Muscle layer of colon (tissue), 2 donors: ENCODE data around the gene TUT4.

ENCODE experiments used
- H3K27ac ChIP-seq: one replicate; pipeline ENCODE4 v1.7.0; 2013; ENCODE audit warnings: low read depth, mild to moderate bottlenecking, low read length, moderate library complexity
- H3K27me3 ChIP-seq, 2 donors: one replicate each; pipeline ENCODE4 v1.7.0; 2013; ENCODE audit warnings: low read length in 2 of 2, mild to moderate bottlenecking in 2 of 2; ENCODE audit not compliant: insufficient read depth in 2 of 2, control insufficient read depth in 1 of 2
- H3K36me3 ChIP-seq: one replicate; pipeline ENCODE4 v1.7.0; 2013; ENCODE audit warnings: mild to moderate bottlenecking, low read length; ENCODE audit not compliant: insufficient read depth
- H3K4me1 ChIP-seq: one replicate; pipeline ENCODE4 v1.7.0; 2013; ENCODE audit warnings: mild to moderate bottlenecking, low read length; ENCODE audit not compliant: insufficient read depth
- H3K4me3 ChIP-seq, 2 donors: one replicate each; pipeline ENCODE4 v1.7.0; 2013; ENCODE audit warnings: low read length in 2 of 2, low read depth in 1 of 2, mild to moderate bottlenecking in 1 of 2, moderate library complexity in 1 of 2
- H3K9ac ChIP-seq: one replicate; pipeline ENCODE4 v1.7.0; 2013; ENCODE audit warnings: low read length
- H3K9me3 ChIP-seq: one replicate; pipeline ENCODE4 v1.7.0; 2013; ENCODE audit warnings: mild to moderate bottlenecking, low read length
- donor health status: abdominal sarcoma.
- donor health status: Adenocarcinoma of cecum.

The TUT4 gene

GRCh38 chr1:52530563-52531144, 22.2 kb downstream of the TUT4 start:
- H3K36me3 ChIP-seq: peaks cover 9% of the 10 kb centered on the region
- H3K4me1 ChIP-seq: no peaks in the 10 kb centered on the region
- H3K9ac ChIP-seq: no peak overlapping the region
- no peaks in the 10 kb centered on the region for H3K27me3 ChIP-seq
- H3K9me3 ChIP-seq: no peaks in the 10 kb centered on the region
- no peak overlapping the region for H3K27ac ChIP-seq
- H3K4me3 ChIP-seq: no peak overlapping the region

- peaks cover 20% of the 10 kb centered on the region for H3K36me3 ChIP-seq
- no peaks in the 10 kb centered on the region for H3K4me1 ChIP-seq
- no peaks in the 10 kb centered on the region for H3K27me3 ChIP-seq
- H3K27ac ChIP-seq: no peak overlapping the region
- H3K4me3 ChIP-seq: no peak overlapping the region
- H3K9ac ChIP-seq: no peak overlapping the region
- H3K9me3 ChIP-seq: no peaks in the 10 kb centered on the region
These were observed 29.5 kb downstream of the TUT4 start for GRCh38 chr1:52523376-52523775.

- H3K9me3 ChIP-seq: no peaks in the 10 kb centered on the region
- no peak overlapping the region for H3K9ac ChIP-seq
- H3K27ac ChIP-seq: no peak overlapping the region
- no peaks in the 10 kb centered on the region for H3K4me1 ChIP-seq
- H3K27me3 ChIP-seq: no peaks in the 10 kb centered on the region
- H3K36me3 ChIP-seq: peaks cover 10% of the 10 kb centered on the region
- no peak overlapping the region for H3K4me3 ChIP-seq
These were observed 32.7 kb downstream of the TUT4 start for GRCh38 chr1:52520148-52520547.

- no peak overlapping the region for H3K27ac ChIP-seq
These were observed 33.9 kb downstream of the TUT4 start for GRCh38 chr1:52518962-52519361.

GRCh38 chr1:52511851-52512615, 40.9 kb downstream of the TUT4 start:
- Histone ChIP-seq H3K9ac (no peak overlapping the region), H3K4me1 (no peaks in the 10 kb centered on the region), H3K27ac (no peak overlapping the region), H3K27me3 (no peaks in the 10 kb centered on the region), H3K36me3 (peaks cover 11% of the 10 kb centered on the region), H3K9me3 (no peaks in the 10 kb centered on the region), H3K4me3 (no peak overlapping the region)

More at GRCh38 chr1:52518962-52519361, 33.9 kb downstream of the TUT4 start:
- no peak overlapping the region for H3K4me3 ChIP-seq
- H3K9me3 ChIP-seq: no peaks in the 10 kb centered on the region
- no peaks in the 10 kb centered on the region for H3K4me1 ChIP-seq
- peaks cover 8% of the 10 kb centered on the region for H3K36me3 ChIP-seq
- H3K9ac ChIP-seq: no peak overlapping the region
- no peaks in the 10 kb centered on the region for H3K27me3 ChIP-seq

GRCh38 chr1:52511439-52511838, 41.5 kb downstream of the TUT4 start:
- Histone ChIP-seq H3K27ac (no peak overlapping the region), H3K36me3 (peaks cover 13% of the 10 kb centered on the region), H3K27me3 (no peaks in the 10 kb centered on the region), H3K9me3 (no peaks in the 10 kb centered on the region), H3K9ac (no peak overlapping the region), H3K4me1 (no peaks in the 10 kb centered on the region), H3K4me3 (no peak overlapping the region)

GRCh38 chr1:52506920-52507546, 45.9 kb downstream of the TUT4 start:
- peaks cover 5% of the 10 kb centered on the region for H3K36me3 ChIP-seq
- no peak overlapping the region for H3K4me3 ChIP-seq
- no peaks in the 10 kb centered on the region for H3K9me3 ChIP-seq
- H3K9ac ChIP-seq: no peak overlapping the region
- no peaks in the 10 kb centered on the region for H3K4me1 ChIP-seq
- H3K27ac ChIP-seq: no peak overlapping the region
- no peaks in the 10 kb centered on the region for H3K27me3 ChIP-seq

GRCh38 chr1:52506349-52506748, 46.5 kb downstream of the TUT4 start:
- no peak overlapping the region for H3K27ac ChIP-seq
- no peak overlapping the region for H3K4me3 ChIP-seq
- H3K9ac ChIP-seq: no peak overlapping the region
- peaks cover 5% of the 10 kb centered on the region for H3K36me3 ChIP-seq
- no peaks in the 10 kb centered on the region for H3K4me1 ChIP-seq
- no peaks in the 10 kb centered on the region for H3K27me3 ChIP-seq
- no peaks in the 10 kb centered on the region for H3K9me3 ChIP-seq

GRCh38 chr1:52504720-52505119, 48.2 kb downstream of the TUT4 start:
- Histone ChIP-seq H3K27ac (no peak overlapping the region), H3K4me1 (no peaks in the 10 kb centered on the region), H3K36me3 (peaks cover 5% of the 10 kb centered on the region), H3K4me3 (no peak overlapping the region), H3K27me3 (no peaks in the 10 kb centered on the region), H3K9ac (no peak overlapping the region), H3K9me3 (no peaks in the 10 kb centered on the region)

GRCh38 chr1:52503706-52504105, 49.2 kb downstream of the TUT4 start:
- no peak overlapping the region for H3K4me3 ChIP-seq
- no peak overlapping the region for H3K27ac ChIP-seq
- no peaks in the 10 kb centered on the region for H3K4me1 ChIP-seq
- no peak overlapping the region for H3K9ac ChIP-seq
- H3K9me3 ChIP-seq: no peaks in the 10 kb centered on the region
- peaks cover 5% of the 10 kb centered on the region for H3K36me3 ChIP-seq
- H3K27me3 ChIP-seq: no peaks in the 10 kb centered on the region

- Histone ChIP-seq H3K27ac (no peak overlapping the region), H3K9me3 (no peaks in the 10 kb centered on the region), H3K4me3 (no peak overlapping the region), H3K36me3 (peaks cover 5% of the 10 kb centered on the region), H3K9ac (no peak overlapping the region), H3K4me1 (no peaks in the 10 kb centered on the region), H3K27me3 (no peaks in the 10 kb centered on the region)
These were observed 50.1 kb downstream of the TUT4 start for GRCh38 chr1:52502789-52503188.
